Memory B cell (primary cell): Measurements from ENCODE around the gene LHX2.
"Not testable (repeated sequence)": the region's sequence is repeated elsewhere in the genome, so short reads cannot be mapped to it uniquely, and the experiment has no call there.

Source experiments
- ATAC-seq: fragments of 150-1000 bp; cut with Tn5 transposase; 2 replicates; pipeline ENCODE4 v1.10.0; 2021; ENCODE audit warnings: low read depth, mild to moderate bottlenecking, moderate library complexity
- DNase-seq, 2 donors: peaks; one replicate each; pipeline ENCODE4 v3.0.0; 2022; ENCODE audit warnings: low spot score in 2 of 2
- H3K27ac Mint-ChIP-seq: one replicate; pipeline ENCODE4 v1.8.0; 2022; ENCODE audit warnings: mild to moderate bottlenecking, moderate library complexity, mixed read lengths
- H3K27me3 Mint-ChIP-seq: one replicate; pipeline ENCODE4 v1.8.0; 2022; ENCODE audit warnings: mixed read lengths
- H3K36me3 Mint-ChIP-seq: one replicate; pipeline ENCODE4 v1.8.0; 2022; ENCODE audit warnings: mild to moderate bottlenecking, mixed read lengths
- H3K4me1 Mint-ChIP-seq: one replicate; pipeline ENCODE4 v1.8.0; 2022; ENCODE audit warnings: mixed read lengths
- H3K4me3 Mint-ChIP-seq: one replicate; pipeline ENCODE4 v1.8.0; 2022; ENCODE audit warnings: mild to moderate bottlenecking, moderate library complexity, mixed read lengths
- H3K9me3 Mint-ChIP-seq: one replicate; pipeline ENCODE4 v1.8.0; 2022; ENCODE audit warnings: mixed read lengths

LHX2 gene

DNA sequence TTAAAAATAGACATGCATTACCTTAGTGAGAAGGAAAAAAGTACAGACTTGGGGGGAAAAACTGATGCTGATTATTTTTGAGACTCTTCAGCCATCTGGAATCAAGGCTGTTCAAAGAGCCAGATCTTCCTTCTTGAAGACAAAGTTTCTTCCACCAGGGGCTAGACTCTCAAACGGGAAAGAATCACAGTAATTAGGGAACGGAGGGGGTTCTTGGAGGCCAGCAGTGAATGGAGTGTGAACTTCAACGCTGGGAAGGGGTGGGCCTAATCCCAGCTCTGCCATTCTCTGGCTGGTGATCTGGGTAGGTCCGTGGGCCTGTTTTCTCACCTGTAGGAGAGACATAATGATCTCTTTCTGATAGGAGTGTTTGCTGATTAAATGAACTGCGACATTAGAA lies 21.1 kb upstream of the LHX2 start:
- no peak for ATAC-seq
- Mint-ChIP-seq H3K27me3 (peaks cover 22% of the 10 kb centered on the region), H3K9me3 (no peaks in the 10 kb centered on the region)

DNA sequence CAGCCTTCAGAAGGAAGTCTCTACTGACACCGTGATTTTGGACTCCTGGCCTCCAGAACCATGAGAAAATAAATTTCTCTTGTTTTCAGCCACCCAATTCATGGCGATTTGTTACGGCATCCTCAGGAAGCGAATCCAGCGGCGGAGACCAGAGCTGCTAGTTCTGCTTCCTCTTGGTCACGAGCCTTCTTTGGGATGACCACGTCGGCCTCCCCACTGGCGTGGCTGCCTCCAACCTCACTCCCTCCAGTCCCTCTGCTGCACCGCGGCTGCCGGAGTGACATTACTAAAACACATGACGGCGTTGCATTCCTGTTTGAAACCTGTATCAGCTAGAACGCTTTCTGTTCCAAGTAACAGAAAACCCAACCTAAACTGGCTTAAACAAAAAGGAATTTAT lies 18.9 kb upstream of the LHX2 start:
- not testable (repeated sequence) for H3K36me3 Mint-ChIP-seq, H3K4me1 Mint-ChIP-seq, H3K27ac Mint-ChIP-seq, H3K4me3 Mint-ChIP-seq, H3K9me3 Mint-ChIP-seq, ATAC-seq, DNase-seq
- H3K27me3 Mint-ChIP-seq, result peaks cover 19% of the 10 kb centered on the region

More for the DNA sequence above, 21.1 kb upstream of the LHX2 start:
- Mint-ChIP-seq H3K36me3 (no peaks in the 10 kb centered on the region), H3K27ac (no peak overlapping the region), H3K4me3 (no peak overlapping the region), H3K4me1 (no peaks in the 10 kb centered on the region)
- no peak for DNase-seq

DNA sequence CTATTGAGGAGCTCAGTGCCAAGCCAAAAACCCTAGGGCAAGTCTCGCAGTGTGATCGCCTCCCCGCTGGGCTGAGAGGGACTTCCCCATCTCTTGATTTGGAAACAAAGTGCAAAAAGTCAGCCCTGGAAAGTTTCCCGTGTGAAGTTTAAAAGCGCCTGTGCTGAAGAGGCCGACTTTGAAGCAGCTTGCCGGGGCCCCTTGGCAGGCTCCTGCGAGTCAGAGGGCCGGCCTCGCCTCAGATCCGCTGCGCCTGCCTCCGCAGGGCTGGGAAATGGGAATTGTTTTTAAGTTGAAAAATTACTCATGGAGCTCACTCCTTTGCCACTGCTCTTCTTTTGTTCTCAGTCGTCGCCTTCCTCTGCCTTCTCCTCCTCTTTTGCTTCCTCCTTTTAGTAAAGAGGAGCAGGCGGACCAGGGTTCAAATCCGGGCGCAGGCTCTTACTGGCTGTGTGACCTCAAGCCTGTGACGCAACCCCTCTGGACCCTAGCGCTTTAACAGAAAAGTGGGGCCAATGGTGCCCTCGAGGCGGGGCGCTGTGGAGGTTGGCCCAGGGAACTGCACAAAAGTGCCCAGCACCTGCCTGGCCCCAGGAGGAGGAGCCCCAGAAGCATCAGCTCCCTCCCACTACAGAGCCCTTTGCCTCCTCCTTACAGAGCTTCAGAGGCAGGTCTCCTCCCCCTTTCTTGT lies 14.7 kb upstream of the LHX2 start:
- Mint-ChIP-seq H3K4me1 (peaks cover 25% of the 10 kb centered on the region), H3K27me3 (peaks cover 23% of the 10 kb centered on the region), H3K4me3 (peak overlapping the region; percentile 89), H3K36me3 (no peaks in the 10 kb centered on the region), H3K9me3 (no peaks in the 10 kb centered on the region), H3K27ac (no peak overlapping the region)
- peak; percentile 43 for ATAC-seq
- DNase-seq, result peak in 1 of 2 donors; percentile 25

DNA sequence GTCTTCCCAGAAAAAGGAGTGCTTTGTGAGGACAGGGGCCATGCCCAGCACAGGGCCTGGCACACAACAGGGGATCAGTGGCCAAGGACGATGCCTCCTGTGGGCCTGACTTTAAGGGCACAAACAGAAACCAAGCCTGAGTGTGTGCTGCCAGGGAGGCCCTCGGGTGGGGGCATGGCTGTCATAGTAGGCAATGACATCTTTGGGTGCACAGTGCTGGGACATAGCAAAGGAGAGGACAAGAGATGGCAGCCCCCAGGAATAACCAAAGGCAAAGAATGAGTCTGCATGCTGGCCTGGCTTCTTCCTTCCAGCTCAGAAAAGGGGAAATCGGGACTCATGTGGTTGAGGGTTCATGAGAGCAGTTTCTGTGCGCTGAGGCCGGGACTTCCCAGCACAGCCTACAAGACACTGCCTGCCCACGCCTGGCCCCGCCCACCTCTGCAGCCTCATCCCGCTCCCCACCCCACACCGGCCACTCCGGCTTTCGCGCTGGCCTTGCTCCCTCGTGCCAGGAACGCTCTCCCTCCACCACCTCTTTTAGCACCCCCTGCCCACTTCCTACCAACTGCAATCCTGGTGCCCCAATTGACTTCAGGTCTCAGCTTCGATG lies 13.8 kb upstream of the LHX2 start:
- H3K4me1 Mint-ChIP-seq, result peaks cover 25% of the 10 kb centered on the region
- ATAC-seq (peak; percentile 84), DNase-seq (peak in 1 of 2 donors; percentile 37)
- peak overlapping the region; percentile 17 for H3K27ac Mint-ChIP-seq
- H3K4me3 Mint-ChIP-seq, result peak overlapping the region; percentile 89
- peaks cover 26% of the 10 kb centered on the region for H3K27me3 Mint-ChIP-seq
- no peaks in the 10 kb centered on the region for H3K9me3 Mint-ChIP-seq
- H3K36me3 Mint-ChIP-seq, result no peaks in the 10 kb centered on the region

DNA sequence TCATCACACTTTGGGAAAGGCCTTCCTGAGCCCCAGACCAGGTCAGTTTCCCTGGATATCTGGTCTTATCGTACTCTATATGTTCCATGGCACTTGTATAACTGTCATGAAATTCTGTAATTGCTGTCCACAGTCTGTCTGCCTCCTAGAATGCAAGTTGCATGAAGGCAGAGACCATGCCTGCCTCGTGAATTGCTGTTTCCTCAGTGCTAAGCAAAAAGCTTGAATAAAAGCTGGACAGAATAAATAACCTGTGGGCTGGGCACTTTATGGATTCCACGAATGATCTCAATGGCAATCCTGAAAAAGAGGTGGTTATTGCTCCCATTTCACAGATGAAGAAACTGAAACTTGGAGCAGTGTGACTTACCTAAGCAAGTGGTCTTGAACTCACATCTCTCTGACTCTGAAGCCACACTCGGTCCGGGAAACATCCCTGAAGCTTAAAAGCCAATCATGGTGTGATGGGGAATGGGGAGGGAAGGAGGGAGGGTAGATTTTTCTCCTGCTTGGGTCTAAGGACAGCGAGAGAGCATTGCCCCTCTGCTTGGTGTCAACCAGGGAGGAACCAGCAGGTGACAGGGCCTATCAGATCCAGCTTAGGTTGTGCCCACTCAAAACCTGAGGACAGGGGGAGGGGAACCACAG lies 13.2 kb upstream of the LHX2 start:
- no peaks in the 10 kb centered on the region for H3K36me3 Mint-ChIP-seq
- ATAC-seq, result no peak
- no peaks in the 10 kb centered on the region for H3K9me3 Mint-ChIP-seq
- H3K27me3 Mint-ChIP-seq, result peaks cover 30% of the 10 kb centered on the region
- H3K27ac Mint-ChIP-seq, result no peak overlapping the region
- peak overlapping the region; percentile 89 for H3K4me3 Mint-ChIP-seq
- DNase-seq, result no peak
- peaks cover 25% of the 10 kb centered on the region for H3K4me1 Mint-ChIP-seq

DNA sequence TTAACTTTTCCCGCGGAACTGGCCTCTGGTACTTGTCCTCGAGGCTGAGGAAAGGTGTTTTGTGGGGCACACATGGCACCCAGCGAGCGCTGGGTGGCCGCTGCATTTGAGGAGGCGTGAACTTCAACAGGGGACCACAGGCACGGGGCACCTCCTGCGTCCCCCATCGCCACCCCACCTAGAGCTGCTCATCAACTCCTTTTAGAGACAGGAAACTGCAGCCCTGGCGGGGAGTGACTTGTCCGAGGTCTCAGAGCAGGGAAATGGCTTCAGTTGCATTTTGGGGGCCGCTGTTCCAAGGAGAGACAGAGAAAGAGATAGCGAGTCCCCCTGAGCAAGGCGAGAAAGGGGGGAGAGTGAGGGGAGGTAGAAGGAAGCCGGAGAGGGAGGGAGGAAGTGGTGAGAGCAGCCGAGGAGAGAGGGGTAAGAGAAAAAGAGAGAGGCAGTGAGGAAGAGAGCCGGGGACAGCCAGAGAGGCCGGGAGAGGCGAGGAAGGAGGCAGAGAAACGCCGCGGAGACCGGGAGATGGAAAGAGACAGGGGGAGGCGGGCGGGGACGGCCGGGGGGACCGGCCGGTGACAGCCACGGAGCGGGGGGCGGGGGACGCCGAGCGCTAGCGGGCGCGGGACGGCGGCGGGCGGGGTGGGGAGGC lies 12.5 kb upstream of the LHX2 start:
- Mint-ChIP-seq H3K27me3 (peaks cover 32% of the 10 kb centered on the region), H3K36me3 (no peaks in the 10 kb centered on the region), H3K27ac (peak overlapping the region; percentile 26), H3K4me1 (peaks cover 25% of the 10 kb centered on the region), H3K4me3 (peak overlapping the region; percentile 89), H3K9me3 (no peaks in the 10 kb centered on the region)
- ATAC-seq (peak; percentile 13), DNase-seq (peak in 1 of 2 donors; percentile 44)

DNA sequence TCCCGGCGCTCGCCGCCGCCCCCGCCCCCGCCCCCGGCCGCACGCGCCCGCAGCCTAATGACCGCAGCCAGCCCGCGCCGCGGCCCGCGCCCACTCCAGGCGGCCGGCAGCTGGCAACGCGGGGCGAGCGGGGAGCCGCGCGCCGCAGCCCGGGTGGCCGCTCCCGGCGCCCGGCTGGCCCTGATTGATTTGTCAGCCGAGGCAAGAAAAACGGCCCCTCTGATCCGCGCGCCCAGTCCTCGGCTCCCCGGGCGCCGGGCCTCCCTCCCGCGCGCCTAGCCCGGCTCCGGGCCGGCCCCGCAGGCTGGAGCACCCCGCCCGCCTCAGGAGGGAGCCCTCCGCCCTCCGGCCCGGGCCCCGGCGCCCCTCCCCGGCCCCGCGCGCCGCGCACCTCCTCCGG lies 11.9 kb upstream of the LHX2 start:
- ATAC-seq, result no peak
- H3K4me1 Mint-ChIP-seq, result peaks cover 25% of the 10 kb centered on the region

DNA sequence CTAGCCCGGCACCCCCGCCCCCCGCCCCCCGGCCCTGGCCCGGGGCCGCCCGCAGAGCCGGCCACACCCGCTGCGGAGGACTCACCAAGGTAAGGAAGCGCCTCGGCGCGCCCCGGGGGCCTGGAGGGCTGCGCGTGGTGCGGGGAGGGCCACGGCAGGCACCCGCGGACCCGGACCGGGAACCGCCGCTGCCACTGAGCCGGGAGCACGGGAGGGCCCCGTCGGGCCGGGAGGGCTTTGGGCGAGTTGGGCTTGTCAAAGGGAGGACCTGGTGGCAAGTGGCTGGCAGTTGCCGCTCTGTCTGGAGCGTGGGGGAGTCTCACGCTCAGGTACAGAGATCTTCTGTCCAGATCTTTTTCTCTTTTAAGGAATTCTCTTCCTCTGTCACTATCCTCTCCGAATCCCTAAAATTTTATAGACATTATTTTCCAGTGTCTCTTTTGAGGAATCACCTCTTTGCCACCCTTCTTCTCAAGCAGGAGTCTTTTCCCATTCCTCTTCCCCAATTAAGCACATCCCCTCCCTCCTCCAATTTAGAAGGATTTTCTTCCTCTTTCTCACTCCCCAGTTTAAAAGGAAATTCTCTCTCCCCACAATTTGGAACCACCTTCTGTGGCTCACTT lies 11.3 kb upstream of the LHX2 start:
- no peaks in the 10 kb centered on the region for H3K9me3 Mint-ChIP-seq
- peak in 1 of 2 donors; percentile 34 for DNase-seq
- H3K4me3 Mint-ChIP-seq, result peak overlapping the region; percentile 71
- H3K36me3 Mint-ChIP-seq, result no peaks in the 10 kb centered on the region
- no peak overlapping the region for H3K27ac Mint-ChIP-seq
- H3K4me1 Mint-ChIP-seq, result peaks cover 25% of the 10 kb centered on the region
- no peak for ATAC-seq
- H3K27me3 Mint-ChIP-seq, result peaks cover 37% of the 10 kb centered on the region

More for the DNA sequence above, 11.9 kb upstream of the LHX2 start:
- Mint-ChIP-seq H3K27me3 (peaks cover 35% of the 10 kb centered on the region), H3K27ac (peak overlapping the region; percentile 26), H3K4me3 (no peak overlapping the region), H3K36me3 (no peaks in the 10 kb centered on the region), H3K9me3 (no peaks in the 10 kb centered on the region)
- no peak for DNase-seq

DNA sequence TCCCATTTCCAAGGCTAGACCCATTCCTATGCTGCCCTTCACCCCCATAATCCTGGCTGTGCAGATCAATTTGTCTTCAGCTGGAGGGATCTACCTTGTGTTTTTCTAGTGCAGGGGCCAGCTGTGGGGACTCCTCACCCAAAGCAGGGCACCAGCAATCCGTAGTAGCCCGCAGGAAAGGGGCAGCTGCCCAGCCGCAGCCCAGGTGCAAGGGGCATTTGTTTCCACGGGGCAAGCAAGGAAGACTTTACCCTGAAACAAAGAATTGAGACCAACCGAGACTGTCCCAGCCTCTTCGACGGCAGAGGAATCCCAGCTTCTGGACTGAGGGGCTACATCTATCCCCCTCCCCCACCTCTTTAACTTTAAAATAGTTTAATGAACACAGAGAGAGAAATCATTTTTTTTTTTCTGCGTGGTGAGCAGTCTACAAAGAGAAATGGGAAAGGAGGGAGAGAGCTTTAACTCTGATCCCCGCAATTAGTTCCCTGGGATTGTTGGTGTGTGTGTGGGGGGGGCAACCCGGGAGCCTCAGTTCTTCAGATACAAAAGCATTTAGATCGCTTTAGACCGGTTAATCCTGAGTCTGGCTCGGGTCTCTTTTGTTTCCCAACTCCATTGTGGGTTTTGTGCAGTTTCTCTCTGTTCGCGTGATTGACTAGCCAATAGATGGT lies 10.6 kb upstream of the LHX2 start:
- ATAC-seq (no peak), DNase-seq (no peak)
- Mint-ChIP-seq H3K27ac (no peak overlapping the region), H3K9me3 (no peaks in the 10 kb centered on the region), H3K4me1 (peaks cover 25% of the 10 kb centered on the region), H3K27me3 (peaks cover 36% of the 10 kb centered on the region), H3K36me3 (no peaks in the 10 kb centered on the region), H3K4me3 (peak overlapping the region; percentile 71)

DNA sequence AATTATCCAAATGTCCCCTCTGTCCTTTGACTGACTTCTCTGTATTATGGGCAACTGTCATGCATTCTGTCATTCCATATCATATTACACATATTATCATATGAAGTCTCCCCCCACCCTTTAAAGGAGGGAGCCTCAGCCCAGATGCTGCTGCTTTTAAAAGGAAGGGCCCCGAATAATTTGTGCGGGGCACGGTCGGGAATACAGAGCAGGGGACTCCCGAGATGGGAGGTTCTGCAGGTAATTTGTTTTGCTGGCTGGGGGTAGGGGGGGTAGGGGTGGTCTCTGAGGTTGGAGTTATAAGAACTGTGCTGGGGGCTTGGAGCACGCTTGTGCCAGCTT lies 10.1 kb upstream of the LHX2 start:
- Mint-ChIP-seq H3K4me3 (no peak overlapping the region), H3K36me3 (no peaks in the 10 kb centered on the region), H3K27me3 (peaks cover 36% of the 10 kb centered on the region), H3K9me3 (no peaks in the 10 kb centered on the region), H3K4me1 (peaks cover 25% of the 10 kb centered on the region), H3K27ac (no peak overlapping the region)
- DNase-seq, result no peak
- no peak for ATAC-seq

DNA sequence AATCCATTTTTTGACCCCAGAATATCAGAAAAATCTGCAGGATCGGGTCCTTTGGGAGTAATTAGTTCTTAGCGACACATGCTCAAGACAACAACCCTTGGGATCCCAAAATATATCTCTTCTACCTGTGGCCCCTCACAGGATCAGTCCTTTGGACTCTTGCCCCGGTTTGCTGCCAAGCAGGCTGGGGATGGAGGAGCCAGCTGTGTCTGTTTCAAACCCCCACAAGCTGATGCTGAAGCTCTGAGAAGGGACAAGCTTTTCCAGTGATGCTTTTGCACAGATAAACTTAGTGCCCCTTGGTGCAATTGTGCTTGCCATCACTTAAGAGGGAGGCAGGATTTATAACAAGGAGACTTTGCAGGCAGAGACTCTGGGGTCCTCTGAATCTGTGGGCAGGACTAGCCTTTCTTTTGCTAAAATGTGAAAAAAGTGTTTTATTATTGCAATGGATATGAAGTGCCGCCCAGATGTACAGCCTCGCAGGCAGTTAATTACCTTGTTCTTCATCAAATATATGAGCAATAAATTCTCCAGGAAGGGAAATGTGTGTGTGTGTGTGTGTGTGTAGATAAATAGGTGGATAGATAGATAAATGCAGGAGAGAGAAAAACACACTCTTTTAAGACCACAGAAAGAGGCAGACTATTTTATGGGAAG lies 9.6 kb upstream of the LHX2 start:
- peaks cover 41% of the 10 kb centered on the region for H3K27me3 Mint-ChIP-seq
- H3K36me3 Mint-ChIP-seq, result no peaks in the 10 kb centered on the region

DNA sequence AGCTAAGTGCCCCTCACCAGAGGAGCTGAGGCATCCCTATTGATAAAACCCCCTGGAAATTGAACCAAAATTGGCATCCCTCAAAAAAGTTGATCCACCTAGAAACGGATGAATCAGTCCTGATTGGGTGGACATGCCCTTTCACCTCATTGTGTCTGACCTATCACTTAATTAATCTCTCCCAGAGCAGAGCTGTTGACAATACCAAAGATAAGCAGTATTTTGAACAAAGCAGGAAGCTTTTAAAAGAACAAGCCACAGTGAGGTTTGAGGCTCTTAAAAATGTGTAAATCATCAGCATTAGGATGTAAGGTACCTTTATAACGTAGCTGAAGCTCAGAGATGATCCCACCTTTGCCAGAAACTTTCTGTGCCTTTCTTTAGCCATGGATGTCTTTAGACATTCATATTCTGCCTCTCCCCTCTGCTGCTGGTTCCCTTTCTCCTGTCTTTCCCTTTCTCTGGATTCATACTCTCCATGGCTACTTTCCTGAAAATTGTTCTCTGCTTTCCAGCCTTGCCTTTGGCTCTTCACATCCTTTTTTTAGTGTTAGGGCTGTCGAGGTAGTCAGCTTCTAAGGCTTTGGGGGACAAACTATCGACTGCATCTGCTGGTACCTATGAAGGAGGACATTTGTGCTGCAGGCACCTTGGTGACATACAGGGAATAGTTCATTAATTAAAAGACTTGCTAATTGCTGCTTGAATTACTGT lies 7.8 kb upstream of the LHX2 start:
- H3K27ac Mint-ChIP-seq, result no peak overlapping the region
- DNase-seq (no peak), ATAC-seq (no peak)
- H3K36me3 Mint-ChIP-seq, result no peaks in the 10 kb centered on the region
- no peaks in the 10 kb centered on the region for H3K9me3 Mint-ChIP-seq
- peaks cover 21% of the 10 kb centered on the region for H3K4me1 Mint-ChIP-seq
- H3K4me3 Mint-ChIP-seq, result no peak overlapping the region
- peaks cover 40% of the 10 kb centered on the region for H3K27me3 Mint-ChIP-seq

More for the DNA sequence above, 9.6 kb upstream of the LHX2 start:
- ATAC-seq (no peak), DNase-seq (no peak)
- Mint-ChIP-seq H3K4me1 (peaks cover 27% of the 10 kb centered on the region), H3K9me3 (no peaks in the 10 kb centered on the region), H3K4me3 (no peak overlapping the region), H3K27ac (no peak overlapping the region)

DNA sequence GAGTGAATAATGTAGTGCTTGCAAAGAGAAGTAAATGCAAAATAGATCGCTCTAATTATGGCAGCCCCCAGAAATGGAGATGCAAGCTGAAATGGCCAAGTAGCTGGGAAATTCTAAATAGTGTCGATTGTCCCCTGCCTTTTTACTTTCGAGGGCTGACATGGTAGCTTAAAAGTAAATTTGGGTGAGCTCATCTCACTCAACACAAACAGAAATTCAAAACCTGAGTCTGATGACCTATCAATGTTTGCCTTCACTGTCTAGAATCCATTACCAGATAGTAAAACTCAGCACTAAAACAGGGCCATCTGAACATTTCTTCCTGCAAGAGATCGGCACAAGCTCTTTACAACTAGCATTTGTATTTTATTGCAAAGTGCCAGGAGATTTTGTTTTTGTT lies 7.0 kb upstream of the LHX2 start:
- H3K9me3 Mint-ChIP-seq, result no peaks in the 10 kb centered on the region
- no peak for DNase-seq
- peaks cover 19% of the 10 kb centered on the region for H3K4me1 Mint-ChIP-seq
- H3K4me3 Mint-ChIP-seq, result no peak overlapping the region
- no peak overlapping the region for H3K27ac Mint-ChIP-seq
- no peaks in the 10 kb centered on the region for H3K36me3 Mint-ChIP-seq
- H3K27me3 Mint-ChIP-seq, result peaks cover 38% of the 10 kb centered on the region
- ATAC-seq, result no peak
